Activated CD4-positive, alpha-beta T cell treated with anti-CD3 and anti-CD28 coated beads, Interleukin-2, amount 50 U/mL, for 16 hours (primary cell): ENCODE results near the gene ZBTB43.
"Not testable (repeated sequence)": the region's sequence is repeated elsewhere in the genome, so short reads cannot be mapped to it uniquely, and the experiment has no call there.

Source experiments
- DNase-seq: peaks from one replicate; pipeline ENCODE4 v3.0.0-alpha.2; 2020

The ZBTB43 gene

GRCh38 chr9:126804696-126805553 is at the start of gene ZBTB43:
ZBTB43 (plus strand) TSS chr9:126805040; CDS start chr9:126832510, 27,470 bp downstream.
- peak; percentile 98 for DNase-seq

GRCh38 chr9:126755317-126755875 is 49.4 kb upstream of the ZBTB43 start:
- no peak for DNase-seq

- DNase-seq: no peak
These were observed 48.6 kb upstream of the ZBTB43 start for GRCh38 chr9:126756238-126756637.

GRCh38 chr9:126756876-126757415 is 47.9 kb upstream of the ZBTB43 start:
- DNase-seq: no peak

- no peak for DNase-seq
These were observed 45.8 kb upstream of the ZBTB43 start for GRCh38 chr9:126758916-126759585.

GRCh38 chr9:126761274-126761673 is 43.6 kb upstream of the ZBTB43 start:
- no peak for DNase-seq

GRCh38 chr9:126763130-126763764 is 41.6 kb upstream of the ZBTB43 start:
- DNase-seq: no peak

- peak; percentile 7 for DNase-seq
These were observed 31.7 kb upstream of the ZBTB43 start for GRCh38 chr9:126773004-126773607.

GRCh38 chr9:126775926-126776325 is 28.9 kb upstream of the ZBTB43 start:
- DNase-seq: no peak

GRCh38 chr9:126777733-126778132 is 27.1 kb upstream of the ZBTB43 start:
- DNase-seq: peak; percentile 7

GRCh38 chr9:126778141-126778540 is 26.7 kb upstream of the ZBTB43 start:
- DNase-seq: no peak

GRCh38 chr9:126778696-126779095 is 26.1 kb upstream of the ZBTB43 start:
- DNase-seq: not testable (repeated sequence)

GRCh38 chr9:126781186-126782052 is 23.4 kb upstream of the ZBTB43 start:
- DNase-seq: peak; percentile 80

GRCh38 chr9:126782053-126782388 is 22.8 kb upstream of the ZBTB43 start:
- no peak for DNase-seq

GRCh38 chr9:126783949-126784348 is 20.9 kb upstream of the ZBTB43 start:
- DNase-seq: no peak

- DNase-seq: no peak
These were observed 20.4 kb upstream of the ZBTB43 start for GRCh38 chr9:126784401-126784800.

GRCh38 chr9:126784841-126785240 is 20.0 kb upstream of the ZBTB43 start:
- not testable (repeated sequence) for DNase-seq

- no peak for DNase-seq
These were observed 16.8 kb upstream of the ZBTB43 start for GRCh38 chr9:126788046-126788445.

- peak; percentile 51 for DNase-seq
These were observed 16.0 kb upstream of the ZBTB43 start for GRCh38 chr9:126788634-126789349.

- DNase-seq: no peak
These were observed 14.3 kb upstream of the ZBTB43 start for GRCh38 chr9:126790561-126790960.
